Endothelial cell of umbilical vein (primary cell): ENCODE data around the gene EIF2A. TPM values are rescaled to one million over a fixed set of nuclear protein-coding genes. Genes with fewer than 3 reads are reported as not detected.
"Not testable (repeated sequence)": the region's sequence is repeated elsewhere in the genome, so short reads cannot be mapped to it uniquely, and the experiment has no call there.

Source experiments
- BruUV-seq: library from RNA; stranded (reverse); fragments of 400-500 nt; replicated peaks from 2 replicates; lab custom pipeline; 2021; lab: Mats Ljungman, UMichigan
- CTCF ChIA-PET: fragments of 300-600, 350-600 bp; sonication (Branson Sonifier 250); formaldehyde crosslinking; loops from one replicate; lab custom pipeline; 2021; ENCODE audit warnings: antibody characterized with exemption, inconsistent platforms; lab: Charles Lee
- POLR2A ChIA-PET: fragments of 300-600, 350-600 bp; sonication (Branson Sonifier 250); formaldehyde crosslinking; loops from one replicate; lab custom pipeline; 2021; ENCODE audit warnings: antibody characterized with exemption, inconsistent platforms; lab: Charles Lee
- DNase-seq: peaks from one replicate; pipeline ENCODE4 v3.0.0-alpha.2; 2011; ENCODE audit warnings: low read depth, low spot score
- FAIRE-seq: peaks from 2 replicates; lab custom pipeline; 2011; peaks lifted over from hg19 to GRCh38; lab: Jason Lieb, UNC
- H2AFZ ChIP-seq: 2 replicates; pipeline ENCODE4 v1.6.0; 2012; ENCODE audit warnings: low read depth, low read length, control low read depth, inconsistent platforms
- H3K27ac ChIP-seq: 2 replicates; pipeline ENCODE4 v1.5.1; 2011; ENCODE audit warnings: low read depth, mild to moderate bottlenecking, control low read depth, low read length, moderate library complexity; ENCODE audit not compliant: insufficient read depth
- H3K27me3 ChIP-seq, 2 experiments: 2 replicates each; pipeline versions ENCODE4 v1.6.0 to v1.6.1; 2011; ENCODE audit warnings: low read length in 2 of 2, mixed read lengths in 1 of 2; ENCODE audit not compliant: control insufficient read depth in 2 of 2, insufficient read depth in 2 of 2
- H3K36me3 ChIP-seq, 2 experiments: 2 replicates in 1 of 2; 3 replicates in 1 of 2; pipeline ENCODE4 v1.5.1; 2011; ENCODE audit warnings: low read length in 2 of 2, mild to moderate bottlenecking in 1 of 2, moderate library complexity in 1 of 2; ENCODE audit not compliant: control insufficient read depth in 2 of 2, insufficient read depth in 2 of 2; ENCODE audit errors: extremely low read depth in 1 of 2
- H3K4me1 ChIP-seq: 3 replicates; pipeline ENCODE4 v1.5.1; 2011; ENCODE audit warnings: mild to moderate bottlenecking, low read length; ENCODE audit not compliant: control insufficient read depth, insufficient read depth; ENCODE audit errors: extremely low read depth
- H3K4me2 ChIP-seq: 2 replicates; pipeline ENCODE4 v1.6.1; 2011; ENCODE audit warnings: low read length, control low read depth, mixed read lengths; ENCODE audit not compliant: insufficient read depth
- H3K4me3 ChIP-seq, 3 experiments: fragments of 200-600 bp in 1 of 3; sonication (generic), shearing (Covaris generic) in 1 of 3; replicated peaks in 1 of 3; 2 replicates each; pipeline ENCODE4 v1.5.1; 2011 to 2016; ENCODE audit warnings: control low read depth in 3 of 3, low read length in 3 of 3, mild to moderate bottlenecking in 2 of 3, inconsistent platforms in 1 of 3, low read depth in 1 of 3, moderate library complexity in 1 of 3; ENCODE audit not compliant: insufficient read depth in 1 of 3
- H3K79me2 ChIP-seq: 2 replicates; pipeline ENCODE4 v1.6.0; 2012; ENCODE audit warnings: low read length, inconsistent platforms; ENCODE audit not compliant: control insufficient read depth, insufficient read depth
- H3K9ac ChIP-seq: replicated peaks from 2 replicates; pipeline ENCODE3; 2011; ENCODE audit warnings: low read length, control low read depth; ENCODE audit not compliant: insufficient read depth; ENCODE audit errors: extremely low read depth
- H3K9me1 ChIP-seq: replicated peaks from 3 replicates; pipeline ENCODE4 v1.6.0; 2011; ENCODE audit warnings: mild to moderate bottlenecking, low read length; ENCODE audit not compliant: control insufficient read depth, insufficient read depth; ENCODE audit errors: extremely low read depth
- H3K9me3 ChIP-seq: replicated peaks from 2 replicates; pipeline ENCODE4 v1.5.1; 2012; ENCODE audit warnings: low read length, inconsistent platforms; ENCODE audit not compliant: control insufficient read depth, insufficient read depth
- H4K20me1 ChIP-seq: replicated peaks from 2 replicates; pipeline ENCODE3; 2011; ENCODE audit warnings: mild to moderate bottlenecking, low read length; ENCODE audit not compliant: control insufficient read depth, insufficient read depth; ENCODE audit errors: extremely low read depth
- EZH2 ChIP-seq: IDR thresholded peaks from 2 replicates; pipeline ENCODE4 v1.6.1; 2012; ENCODE audit warnings: borderline replicate concordance, low read depth, mild to moderate bottlenecking, moderate library complexity, low read length, inconsistent platforms; ENCODE audit not compliant: severe bottlenecking
- FOS ChIP-seq: IDR thresholded peaks from 2 replicates; pipeline ENCODE4 v1.6.1; 2011; ENCODE audit warnings: mild to moderate bottlenecking, low read length, moderate library complexity, borderline replicate concordance; ENCODE audit not compliant: insufficient read depth
- GATA2 ChIP-seq: IDR thresholded peaks from 2 replicates; pipeline ENCODE4 v1.7.0; 2011; ENCODE audit warnings: low read depth, mild to moderate bottlenecking, moderate library complexity, mixed read lengths, low read length; ENCODE audit not compliant: insufficient read length, insufficient read depth
- JUN ChIP-seq: IDR thresholded peaks from 2 replicates; pipeline ENCODE4 v1.6.1; 2011; ENCODE audit warnings: borderline replicate concordance, low read depth; ENCODE audit not compliant: insufficient read length, insufficient read depth
- MAX ChIP-seq: IDR thresholded peaks from 2 replicates; pipeline ENCODE4 v1.6.1; 2011; ENCODE audit not compliant: insufficient read depth, insufficient read length
- MYC ChIP-seq: IDR thresholded peaks from one replicate; pipeline ENCODE4 v1.6.1; 2011; ENCODE audit warnings: mild to moderate bottlenecking, low read depth, low read length
- POLR2A ChIP-seq: IDR thresholded peaks from 2 replicates; pipeline ENCODE4 v1.6.1; 2012; ENCODE audit warnings: low read depth, mild to moderate bottlenecking, control low read depth, low read length
- POLR2AphosphoS5 ChIP-seq: IDR thresholded peaks from 2 replicates; pipeline ENCODE4 v1.6.1; 2012; ENCODE audit warnings: low read depth, mild to moderate bottlenecking, control low read depth, low read length, moderate library complexity; ENCODE audit not compliant: insufficient read depth
- dilution Hi-C: fragments of 300-500 bp; cut with MboI; formaldehyde crosslinking; loops from one replicate; pipeline ENCODE4 v1.15.0; 2019; ENCODE audit warnings: low sequenced_read_pairs; ENCODE audit not compliant: extremely low pct_ligation_motif_present
- intact Hi-C: fragments of 100-400 bp; cut with micrococcal nuclease; formaldehyde crosslinking; loops from one replicate; pipeline ENCODE4 v1.10.0; 2022
- polyA plus RNA-seq, 4 experiments: library from polyadenylated mRNA; depleted of rRNA in 3 of 4; stranded (reverse) in 3 of 4; unstranded in 1 of 4; fragments of >200 nt; gene quantifications; 2 replicates each; pipeline versions ENCODE4 v1.2.1 to v1.2.3, GENCODE V29; 2011 to 2012; ENCODE audit warnings: missing spikeins in 1 of 4
- total RNA-seq: library from RNA; stranded (reverse); gene quantifications from 2 replicates; pipeline ENCODE4 v1.2.3, GENCODE V29; 2021
- TF ChIP-seq, protein P1 (sequence below), 2 donors: IDR thresholded peaks; 1 replicate in 1 of 2; 2 replicates in 1 of 2; pipeline ENCODE4 v1.5.1; 2011; ENCODE audit warnings: low read length in 2 of 2, mild to moderate bottlenecking in 2 of 2, moderate library complexity in 2 of 2, control low read depth in 1 of 2, inconsistent platforms in 1 of 2, low read depth in 1 of 2; ENCODE audit not compliant: insufficient read depth in 1 of 2; ENCODE audit errors: extremely low read depth in 1 of 2

Gene EIF2A
- total and polyA plus RNA-seq, 2 donors (not counting 3 experiments of a cell fraction or from before 2014, with no cell fraction given): 85.2 to 97.6 TPM

DNA sequence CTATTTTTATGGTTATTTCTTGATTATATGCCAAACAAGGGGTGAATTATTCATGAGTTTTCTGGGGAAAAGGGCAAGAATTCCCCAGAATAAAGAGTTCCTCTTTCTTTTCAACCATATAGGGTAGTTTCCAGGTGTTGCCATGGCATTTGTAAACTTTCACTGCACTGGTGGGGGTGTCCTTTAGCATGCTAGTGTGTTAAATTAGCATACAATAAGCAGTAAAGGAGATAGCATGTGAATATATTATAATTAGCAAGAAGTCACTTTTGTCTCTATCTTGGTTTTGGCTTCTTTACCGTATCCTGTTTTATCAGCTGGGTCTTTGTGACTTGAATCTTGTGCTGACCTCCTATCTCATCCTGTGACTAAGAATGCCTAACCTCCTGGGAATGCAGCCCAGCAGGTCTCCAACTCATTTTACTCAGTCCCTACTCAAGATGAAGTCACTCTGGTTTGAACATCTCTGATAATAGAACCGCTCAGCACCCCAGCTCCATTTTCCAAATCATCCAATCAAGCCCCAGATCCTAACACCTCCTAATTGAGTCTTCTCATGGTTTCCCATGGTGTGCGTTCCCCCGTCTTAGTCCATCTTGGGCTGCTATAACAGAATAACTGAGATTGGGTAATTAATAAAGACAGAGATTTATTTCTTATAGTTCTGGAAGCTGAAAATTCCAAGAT is 53.2 kb downstream of the EIF2A start:
- Histone ChIP-seq H3K79me2 (peaks cover 12% of the 10 kb centered on the region), H3K27me3 (no peaks in the 10 kb centered on the region), H3K4me3 (no peak overlapping the region), H4K20me1 (no peaks in the 10 kb centered on the region), H3K36me3 (no peaks in the 10 kb centered on the region), H3K4me1 (peaks cover 26% of the 10 kb centered on the region), H2AFZ (no peak overlapping the region), H3K4me2 (peak overlapping the region; percentile 42), H3K9ac (no peak overlapping the region), H3K27ac (peak overlapping the region; percentile 67), H3K9me3 (no peaks in the 10 kb centered on the region), H3K9me1 (no peaks in the 10 kb centered on the region)
- peak; percentile 80 for DNase-seq
- CTCF ChIA-PET: interaction anchor here (0.6 kb wide), 1 partner anchor 47 kb away, joined by 3 read pairs; no protein-coding TSS in a partner anchor
- no TSS peak for BruUV-seq
- dilution Hi-C loops: no loop called here
- intact Hi-C loops: loop anchor here (5.0 kb wide), 3 partner anchors 192 to 632 kb away; partner anchors contain the start of genes MED12L and TSC22D2
- TF ChIP-seq, protein P1, sequence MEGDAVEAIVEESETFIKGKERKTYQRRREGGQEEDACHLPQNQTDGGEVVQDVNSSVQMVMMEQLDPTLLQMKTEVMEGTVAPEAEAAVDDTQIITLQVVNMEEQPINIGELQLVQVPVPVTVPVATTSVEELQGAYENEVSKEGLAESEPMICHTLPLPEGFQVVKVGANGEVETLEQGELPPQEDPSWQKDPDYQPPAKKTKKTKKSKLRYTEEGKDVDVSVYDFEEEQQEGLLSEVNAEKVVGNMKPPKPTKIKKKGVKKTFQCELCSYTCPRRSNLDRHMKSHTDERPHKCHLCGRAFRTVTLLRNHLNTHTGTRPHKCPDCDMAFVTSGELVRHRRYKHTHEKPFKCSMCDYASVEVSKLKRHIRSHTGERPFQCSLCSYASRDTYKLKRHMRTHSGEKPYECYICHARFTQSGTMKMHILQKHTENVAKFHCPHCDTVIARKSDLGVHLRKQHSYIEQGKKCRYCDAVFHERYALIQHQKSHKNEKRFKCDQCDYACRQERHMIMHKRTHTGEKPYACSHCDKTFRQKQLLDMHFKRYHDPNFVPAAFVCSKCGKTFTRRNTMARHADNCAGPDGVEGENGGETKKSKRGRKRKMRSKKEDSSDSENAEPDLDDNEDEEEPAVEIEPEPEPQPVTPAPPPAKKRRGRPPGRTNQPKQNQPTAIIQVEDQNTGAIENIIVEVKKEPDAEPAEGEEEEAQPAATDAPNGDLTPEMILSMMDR (IDR thresholded peaks at IDR 0.05; ENCODE audit: extremely low read depth in 1 of 2, insufficient read depth in 1 of 2, low read depth in 1 of 2, low read length in 2 of 2): no peak
- TF ChIP-seq FOS (peak; percentile 75), JUN (peak; percentile 60), MAX (no peak), POLR2AphosphoS5 (peak; percentile 85), POLR2A (no peak), MYC (no peak), EZH2 (no peak), GATA2 (peak; percentile 89)
- POLR2A ChIA-PET: no interaction called here
- peak; percentile 52 for FAIRE-seq

GRCh38 chr3:150600647-150601530 is 54.3 kb downstream of the EIF2A start:
- intact Hi-C loops: loop anchor here (5.0 kb wide), 3 partner anchors 194 to 634 kb away; partner anchors contain the start of genes MED12L and TSC22D2
- peak overlapping the region; percentile 67 for H3K27ac ChIP-seq
- POLR2A ChIA-PET, BruUV-seq, H3K9ac ChIP-seq, H3K27me3 ChIP-seq, H2AFZ ChIP-seq, H3K4me3 ChIP-seq, dilution Hi-C loops, H3K9me1 ChIP-seq, CTCF ChIA-PET, H3K4me2 ChIP-seq, H4K20me1 ChIP-seq, H3K9me3 ChIP-seq, DNase-seq, H3K36me3 ChIP-seq, FAIRE-seq: not testable (repeated sequence)
- H3K79me2 ChIP-seq: peaks cover 23% of the 10 kb centered on the region
- peaks cover 31% of the 10 kb centered on the region for H3K4me1 ChIP-seq
